ENCODE data around the gene SYT13.
A peak's percentile ranks its signal among the peaks of the same experiment; 100 is the strongest.

Gene SYT13

DNA sequence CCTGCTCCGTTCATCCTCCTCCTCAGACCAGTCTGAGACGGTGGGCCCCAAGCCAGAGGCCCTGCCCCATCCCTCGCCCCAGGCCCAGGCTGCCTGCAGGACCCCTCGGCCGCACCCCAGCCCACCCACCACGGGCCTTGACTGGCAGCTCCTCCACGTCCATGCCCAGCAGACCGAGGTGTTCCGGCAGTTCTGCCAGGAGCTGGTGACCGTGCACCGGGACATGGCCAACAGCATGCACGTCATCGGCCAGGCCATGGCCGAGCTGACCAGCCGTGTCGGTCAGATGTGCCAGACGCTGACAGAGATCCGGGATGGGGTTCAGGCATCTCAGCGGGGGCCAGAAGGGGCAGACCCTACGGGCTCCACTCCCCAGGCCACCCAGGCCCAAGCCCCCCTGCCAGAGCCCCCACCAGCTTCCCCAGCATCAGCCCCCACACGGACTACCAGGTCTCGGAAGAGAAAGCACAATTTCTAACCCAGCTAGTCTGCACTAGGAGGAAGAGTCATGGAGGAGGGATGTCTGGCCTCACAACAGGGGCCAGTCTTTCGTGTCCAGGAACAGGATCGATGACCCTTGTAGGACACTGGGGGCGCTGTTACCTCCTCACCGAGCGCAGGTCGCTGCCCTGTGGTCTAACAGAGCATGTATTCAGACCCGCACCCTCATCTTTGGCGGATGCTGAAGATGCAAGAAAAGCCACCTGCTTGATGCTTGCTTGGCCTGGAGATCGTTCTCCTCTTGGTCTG, 73.4 kb downstream of the SYT13 start:
- no peak overlapping the region for H3K4me3 ChIP-seq (ENCODE audit: control insufficient read depth, low read depth, low read length)
- no peak for DNase-seq (ENCODE audit: low read depth)
- TF ChIP-seq, protein P1, sequence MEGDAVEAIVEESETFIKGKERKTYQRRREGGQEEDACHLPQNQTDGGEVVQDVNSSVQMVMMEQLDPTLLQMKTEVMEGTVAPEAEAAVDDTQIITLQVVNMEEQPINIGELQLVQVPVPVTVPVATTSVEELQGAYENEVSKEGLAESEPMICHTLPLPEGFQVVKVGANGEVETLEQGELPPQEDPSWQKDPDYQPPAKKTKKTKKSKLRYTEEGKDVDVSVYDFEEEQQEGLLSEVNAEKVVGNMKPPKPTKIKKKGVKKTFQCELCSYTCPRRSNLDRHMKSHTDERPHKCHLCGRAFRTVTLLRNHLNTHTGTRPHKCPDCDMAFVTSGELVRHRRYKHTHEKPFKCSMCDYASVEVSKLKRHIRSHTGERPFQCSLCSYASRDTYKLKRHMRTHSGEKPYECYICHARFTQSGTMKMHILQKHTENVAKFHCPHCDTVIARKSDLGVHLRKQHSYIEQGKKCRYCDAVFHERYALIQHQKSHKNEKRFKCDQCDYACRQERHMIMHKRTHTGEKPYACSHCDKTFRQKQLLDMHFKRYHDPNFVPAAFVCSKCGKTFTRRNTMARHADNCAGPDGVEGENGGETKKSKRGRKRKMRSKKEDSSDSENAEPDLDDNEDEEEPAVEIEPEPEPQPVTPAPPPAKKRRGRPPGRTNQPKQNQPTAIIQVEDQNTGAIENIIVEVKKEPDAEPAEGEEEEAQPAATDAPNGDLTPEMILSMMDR (conservative IDR thresholded peaks at IDR 0.05; ENCODE audit: control insufficient read depth, insufficient read depth, low read depth, low read length), result no peak

- no peak overlapping the region for H3K4me3 ChIP-seq (ENCODE audit: control insufficient read depth, low read depth, low read length)
- DNase-seq (ENCODE audit: low read depth), result no peak
Observed at GRCh38 chr11:45211732-45212131, 74.4 kb downstream of the SYT13 start.

GRCh38 chr11:45210846-45211245, 75.3 kb downstream of the SYT13 start:
- TF ChIP-seq, protein P1 (conservative IDR thresholded peaks at IDR 0.05; ENCODE audit: control insufficient read depth, insufficient read depth, low read depth, low read length), result no peak
- no peak overlapping the region for H3K4me3 ChIP-seq (ENCODE audit: control insufficient read depth, low read depth, low read length)
- DNase-seq (ENCODE audit: low read depth), result no peak

More at GRCh38 chr11:45211732-45212131, 74.4 kb downstream of the SYT13 start:
- TF ChIP-seq, protein P1 (conservative IDR thresholded peaks at IDR 0.05; ENCODE audit: control insufficient read depth, insufficient read depth, low read depth, low read length), result no peak

DNA sequence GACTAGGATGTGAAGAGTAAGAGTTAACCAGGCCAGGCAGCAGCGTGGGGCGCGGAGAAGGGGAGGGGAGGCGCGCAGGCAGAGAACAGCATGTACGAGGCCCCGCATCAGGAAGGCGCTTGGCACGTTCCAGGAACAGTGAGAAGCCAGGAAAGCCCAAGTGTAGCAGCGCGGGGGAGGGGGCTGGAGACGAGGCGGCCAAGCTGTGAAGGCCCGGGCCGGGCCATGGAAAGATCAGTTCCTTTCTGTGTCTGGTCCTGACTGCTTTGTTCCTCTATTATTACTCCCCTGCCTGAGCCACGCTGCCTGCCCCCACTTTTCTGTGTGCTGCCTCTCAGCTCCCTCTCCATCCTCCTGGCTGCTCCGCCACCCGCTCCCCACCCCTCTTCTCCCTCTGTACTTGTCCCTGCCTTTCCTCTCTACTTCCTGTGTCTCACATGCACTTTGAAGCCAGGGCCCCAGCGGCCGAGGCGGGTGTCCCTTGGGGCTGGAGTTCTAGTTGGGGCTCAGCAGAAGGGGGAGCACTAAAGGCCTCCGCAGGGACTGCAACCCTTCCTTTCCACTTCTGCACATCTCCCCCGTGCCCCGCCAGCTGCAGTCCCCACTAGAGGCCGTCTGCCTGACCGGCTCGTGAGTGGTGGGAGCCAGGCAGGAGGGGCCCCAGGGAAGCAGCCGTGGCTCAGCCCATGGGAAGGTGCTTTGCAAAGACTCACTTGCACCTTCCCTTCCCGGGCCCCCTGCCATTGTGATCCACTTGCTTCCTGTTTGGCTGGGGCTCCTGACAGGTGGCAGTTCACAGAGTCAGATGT, 76.0 kb downstream of the SYT13 start:
- peak; percentile 35 for DNase-seq (ENCODE audit: low read depth)
- H3K4me3 ChIP-seq (ENCODE audit: control insufficient read depth, low read depth, low read length), result no peak overlapping the region
- TF ChIP-seq, protein P1 (conservative IDR thresholded peaks at IDR 0.05; ENCODE audit: control insufficient read depth, insufficient read depth, low read depth, low read length), result no peak

GRCh38 chr11:45209000-45209879, 76.9 kb downstream of the SYT13 start:
- DNase-seq (ENCODE audit: low read depth), result no peak
- H3K4me3 ChIP-seq (ENCODE audit: control insufficient read depth, low read depth, low read length), result no peak overlapping the region
- TF ChIP-seq, protein P1 (conservative IDR thresholded peaks at IDR 0.05; ENCODE audit: control insufficient read depth, insufficient read depth, low read depth, low read length), result no peak

GRCh38 chr11:45208135-45208534, 78.0 kb downstream of the SYT13 start:
- DNase-seq (ENCODE audit: low read depth), result no peak
- TF ChIP-seq, protein P1 (conservative IDR thresholded peaks at IDR 0.05; ENCODE audit: control insufficient read depth, insufficient read depth, low read depth, low read length), result no peak
- no peak overlapping the region for H3K4me3 ChIP-seq (ENCODE audit: control insufficient read depth, low read depth, low read length)

Measured in fibroblast of mammary gland (primary cell).